ENCODE data around the gene OPCML.

The OPCML gene

GRCh38 chr11:132745306-132745705 is 787.0 kb downstream of the OPCML start:
- Histone ChIP-seq H3K27me3 (ENCODE audit: insufficient read depth, low read depth, severe bottlenecking) (no peaks in the 10 kb centered on the region), H3K36me3 (no peaks in the 10 kb centered on the region), H3K27ac (no peak overlapping the region), H3K4me3 (ENCODE audit: low read depth, low read length) (no peak overlapping the region), H3K9me3 (ENCODE audit: severe bottlenecking) (no peaks in the 10 kb centered on the region)
- no peak for DNase-seq
- no peak for TF ChIP-seq CTCF (IDR thresholded peaks at IDR 0.05; ENCODE audit: low read depth, low read length)

GRCh38 chr11:132744771-132745170 is 787.5 kb downstream of the OPCML start:
- TF ChIP-seq CTCF (IDR thresholded peaks at IDR 0.05; ENCODE audit: low read depth, low read length): no peak
- Histone ChIP-seq H3K27me3 (ENCODE audit: insufficient read depth, low read depth, severe bottlenecking) (no peaks in the 10 kb centered on the region), H3K4me3 (ENCODE audit: low read depth, low read length) (no peak overlapping the region), H3K27ac (no peak overlapping the region), H3K36me3 (no peaks in the 10 kb centered on the region), H3K9me3 (ENCODE audit: severe bottlenecking) (no peaks in the 10 kb centered on the region)
- DNase-seq: no peak

- Histone ChIP-seq H3K4me3 (ENCODE audit: low read depth, low read length) (no peak overlapping the region), H3K27me3 (ENCODE audit: insufficient read depth, low read depth, severe bottlenecking) (no peaks in the 10 kb centered on the region), H3K36me3 (no peaks in the 10 kb centered on the region), H3K27ac (no peak overlapping the region), H3K9me3 (ENCODE audit: severe bottlenecking) (peaks cover 3% of the 10 kb centered on the region)
- DNase-seq: no peak
- no peak for TF ChIP-seq CTCF (IDR thresholded peaks at IDR 0.05; ENCODE audit: low read depth, low read length)
These were observed 788.7 kb downstream of the OPCML start for GRCh38 chr11:132743601-132744000.

GRCh38 chr11:132742929-132743328 is 789.4 kb downstream of the OPCML start:
- DNase-seq: no peak

GRCh38 chr11:132734217-132734616 is 798.1 kb downstream of the OPCML start:
- DNase-seq: no peak
- no peak overlapping the region for H3K4me3 ChIP-seq (ENCODE audit: low read depth, low read length)
- TF ChIP-seq CTCF (IDR thresholded peaks at IDR 0.05; ENCODE audit: low read depth, low read length): no peak
- H3K27ac ChIP-seq: no peak overlapping the region
- H3K27me3 ChIP-seq (ENCODE audit: insufficient read depth, low read depth, severe bottlenecking): no peaks in the 10 kb centered on the region
- H3K9me3 ChIP-seq (ENCODE audit: severe bottlenecking): peaks cover 6% of the 10 kb centered on the region
- no peaks in the 10 kb centered on the region for H3K36me3 ChIP-seq

More at GRCh38 chr11:132742929-132743328, 789.4 kb downstream of the OPCML start:
- Histone ChIP-seq H3K4me3 (ENCODE audit: low read depth, low read length) (no peak overlapping the region), H3K27ac (no peak overlapping the region), H3K9me3 (ENCODE audit: severe bottlenecking) (peaks cover 6% of the 10 kb centered on the region), H3K27me3 (ENCODE audit: insufficient read depth, low read depth, severe bottlenecking) (no peaks in the 10 kb centered on the region), H3K36me3 (no peaks in the 10 kb centered on the region)
- TF ChIP-seq CTCF (IDR thresholded peaks at IDR 0.05; ENCODE audit: low read depth, low read length): no peak

- Histone ChIP-seq H3K36me3 (no peaks in the 10 kb centered on the region), H3K9me3 (ENCODE audit: severe bottlenecking) (peaks cover 4% of the 10 kb centered on the region), H3K27ac (no peak overlapping the region), H3K27me3 (ENCODE audit: insufficient read depth, low read depth, severe bottlenecking) (no peaks in the 10 kb centered on the region), H3K4me3 (ENCODE audit: low read depth, low read length) (no peak overlapping the region)
- no peak for DNase-seq
- no peak for TF ChIP-seq CTCF (IDR thresholded peaks at IDR 0.05; ENCODE audit: low read depth, low read length)
These were observed 804.3 kb downstream of the OPCML start for GRCh38 chr11:132728026-132728425.

Measured in WERI-Rb-1 (cell line).